NB4 (cell line): ENCODE measurements around the gene CABLES2.

Source experiments
- MYC ChIP-seq: IDR thresholded peaks from 2 replicates; pipeline ENCODE4 v1.6.1; 2011; ENCODE audit warnings: low read depth, low read length
- TF ChIP-seq, protein P1 (sequence below): IDR thresholded peaks from one replicate; pipeline ENCODE4 v1.5.1; 2012; ENCODE audit warnings: low read depth, low read length

DNA sequence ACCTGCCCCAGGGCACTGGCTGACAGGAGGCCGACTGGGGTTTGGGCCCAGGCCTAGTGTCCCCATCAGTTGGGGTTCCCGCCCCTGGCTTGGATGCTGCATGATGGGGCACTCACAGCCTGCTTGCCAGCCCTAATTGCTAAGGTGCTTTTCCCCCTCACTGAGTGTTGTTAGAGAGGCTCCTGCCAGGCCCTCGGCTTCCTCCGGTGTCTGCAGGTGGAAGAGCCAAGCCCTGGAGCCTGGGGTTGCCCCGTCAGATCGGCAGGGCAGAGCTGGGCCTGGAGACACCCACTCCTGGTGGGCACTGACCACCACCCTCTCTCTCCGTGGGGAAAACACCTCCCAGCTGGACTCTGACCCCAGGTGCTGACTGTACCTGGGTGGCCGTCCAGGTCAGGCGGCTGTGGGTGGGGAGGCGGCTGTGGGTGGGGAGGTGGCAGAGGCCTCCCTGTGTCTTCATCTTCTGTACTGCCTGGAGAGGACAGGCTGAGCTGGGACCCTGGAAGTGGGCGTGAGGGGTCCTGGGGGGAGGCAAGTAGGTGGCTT is 6.0 kb upstream of the CABLES2 start:
- TF ChIP-seq, protein P1, sequence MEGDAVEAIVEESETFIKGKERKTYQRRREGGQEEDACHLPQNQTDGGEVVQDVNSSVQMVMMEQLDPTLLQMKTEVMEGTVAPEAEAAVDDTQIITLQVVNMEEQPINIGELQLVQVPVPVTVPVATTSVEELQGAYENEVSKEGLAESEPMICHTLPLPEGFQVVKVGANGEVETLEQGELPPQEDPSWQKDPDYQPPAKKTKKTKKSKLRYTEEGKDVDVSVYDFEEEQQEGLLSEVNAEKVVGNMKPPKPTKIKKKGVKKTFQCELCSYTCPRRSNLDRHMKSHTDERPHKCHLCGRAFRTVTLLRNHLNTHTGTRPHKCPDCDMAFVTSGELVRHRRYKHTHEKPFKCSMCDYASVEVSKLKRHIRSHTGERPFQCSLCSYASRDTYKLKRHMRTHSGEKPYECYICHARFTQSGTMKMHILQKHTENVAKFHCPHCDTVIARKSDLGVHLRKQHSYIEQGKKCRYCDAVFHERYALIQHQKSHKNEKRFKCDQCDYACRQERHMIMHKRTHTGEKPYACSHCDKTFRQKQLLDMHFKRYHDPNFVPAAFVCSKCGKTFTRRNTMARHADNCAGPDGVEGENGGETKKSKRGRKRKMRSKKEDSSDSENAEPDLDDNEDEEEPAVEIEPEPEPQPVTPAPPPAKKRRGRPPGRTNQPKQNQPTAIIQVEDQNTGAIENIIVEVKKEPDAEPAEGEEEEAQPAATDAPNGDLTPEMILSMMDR, result no peak
- no peak for TF ChIP-seq MYC
